Gastroesophageal sphincter (tissue), 3 donors: Measurements from ENCODE around the gene KRTAP4-8.

ENCODE experiments used
- POLR2A ChIP-seq, 2 donors: fragments of 450-650 bp; IDR thresholded peaks; one replicate each; pipeline ENCODE4 v1.6.1; 2017; ENCODE audit warnings: antibody characterized with exemption in 2 of 2, mild to moderate bottlenecking in 2 of 2, moderate library complexity in 1 of 2
- POLR2AphosphoS5 ChIP-seq: sonication (generic); formaldehyde crosslinking; IDR thresholded peaks from one replicate; pipeline ENCODE4 v1.6.1; 2017; ENCODE audit warnings: antibody characterized with exemption
- TF ChIP-seq, protein P1 (sequence below), 4 experiments: fragments of 200-600 bp in 2 of 4; fragments of 450-650 bp in 2 of 4; sonication (generic) in 1 of 4; IDR thresholded peaks; one replicate each; pipeline ENCODE4 v1.5.1; 2017 to 2019; ENCODE audit warnings: antibody characterized with exemption in 4 of 4, mild to moderate bottlenecking in 2 of 4, moderate library complexity in 2 of 4

GRCh38 chr17:41064301-41064700, 33.6 kb downstream of the KRTAP4-8 start:
- TF ChIP-seq POLR2A (IDR thresholded peaks at IDR 0.05) (no peak), POLR2AphosphoS5 (no peak)
- TF ChIP-seq, protein P1, sequence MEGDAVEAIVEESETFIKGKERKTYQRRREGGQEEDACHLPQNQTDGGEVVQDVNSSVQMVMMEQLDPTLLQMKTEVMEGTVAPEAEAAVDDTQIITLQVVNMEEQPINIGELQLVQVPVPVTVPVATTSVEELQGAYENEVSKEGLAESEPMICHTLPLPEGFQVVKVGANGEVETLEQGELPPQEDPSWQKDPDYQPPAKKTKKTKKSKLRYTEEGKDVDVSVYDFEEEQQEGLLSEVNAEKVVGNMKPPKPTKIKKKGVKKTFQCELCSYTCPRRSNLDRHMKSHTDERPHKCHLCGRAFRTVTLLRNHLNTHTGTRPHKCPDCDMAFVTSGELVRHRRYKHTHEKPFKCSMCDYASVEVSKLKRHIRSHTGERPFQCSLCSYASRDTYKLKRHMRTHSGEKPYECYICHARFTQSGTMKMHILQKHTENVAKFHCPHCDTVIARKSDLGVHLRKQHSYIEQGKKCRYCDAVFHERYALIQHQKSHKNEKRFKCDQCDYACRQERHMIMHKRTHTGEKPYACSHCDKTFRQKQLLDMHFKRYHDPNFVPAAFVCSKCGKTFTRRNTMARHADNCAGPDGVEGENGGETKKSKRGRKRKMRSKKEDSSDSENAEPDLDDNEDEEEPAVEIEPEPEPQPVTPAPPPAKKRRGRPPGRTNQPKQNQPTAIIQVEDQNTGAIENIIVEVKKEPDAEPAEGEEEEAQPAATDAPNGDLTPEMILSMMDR (IDR thresholded peaks at IDR 0.05), result no peak
